Ammon's horn (tissue), 1 donor: ENCODE results near the gene GYS1.

ENCODE experiments used
- DNase-seq: peaks from one replicate; pipeline ENCODE4 v3.0.0-alpha.2; 2016; ENCODE audit warnings: low spot score

Gene GYS1

GRCh38 chr19:48988860-48989259, 4.2 kb downstream of the GYS1 start:
- DNase-seq, result no peak

GRCh38 chr19:48988286-48988685, 4.8 kb downstream of the GYS1 start:
- DNase-seq, result no peak

GRCh38 chr19:48987323-48987722, 5.8 kb downstream of the GYS1 start:
- DNase-seq, result no peak

GRCh38 chr19:48986211-48986610, 6.9 kb downstream of the GYS1 start:
- no peak for DNase-seq

GRCh38 chr19:48985711-48986110, 7.4 kb downstream of the GYS1 start:
- no peak for DNase-seq

- no peak for DNase-seq
Observed at GRCh38 chr19:48982280-48982679, 10.8 kb downstream of the GYS1 start.

GRCh38 chr19:48977061-48977460, 16.0 kb downstream of the GYS1 start:
- DNase-seq, result no peak

- DNase-seq, result no peak
Observed at GRCh38 chr19:48975947-48976847, 16.9 kb downstream of the GYS1 start.

- peak; percentile 85 for DNase-seq
Observed at GRCh38 chr19:48970923-48971395, 22.1 kb downstream of the GYS1 start.

- DNase-seq, result no peak
Observed at GRCh38 chr19:48970139-48970766, 22.9 kb downstream of the GYS1 start.

GRCh38 chr19:48969276-48970138, 23.6 kb downstream of the GYS1 start:
- DNase-seq, result no peak

- no peak for DNase-seq
Observed at GRCh38 chr19:48968813-48969218, 24.3 kb downstream of the GYS1 start.

GRCh38 chr19:48968179-48968661, 24.9 kb downstream of the GYS1 start:
- DNase-seq, result no peak

GRCh38 chr19:48967346-48968178, 25.5 kb downstream of the GYS1 start:
- DNase-seq, result peak; percentile 80

- no peak for DNase-seq
Observed at GRCh38 chr19:48966541-48967345, 26.4 kb downstream of the GYS1 start.

- DNase-seq, result peak; percentile 96
Observed at GRCh38 chr19:48965806-48966540, 27.1 kb downstream of the GYS1 start.

GRCh38 chr19:48965040-48965805, 27.9 kb downstream of the GYS1 start, which contains the start of gene FTL:
FTL (plus strand) TSS chr19:48965309; CDS start chr19:48965508, 199 bp downstream.
- peak; percentile 99 for DNase-seq

- DNase-seq, result peak; percentile 43
Observed at GRCh38 chr19:48964205-48965039, 28.7 kb downstream of the GYS1 start.
